ENCODE data around the gene ECHS1. TPM values are rescaled to one million over a fixed set of nuclear protein-coding genes. Genes with fewer than 3 reads are reported as not detected.

The ECHS1 gene
- total and polyA plus RNA-seq, 2 of the 8 experiments (the other 6 are each of a cell fraction or from before 2014, with no cell fraction given) = 41.7 to 101 TPM

- TF ChIP-seq ATF3 (IDR thresholded peaks at IDR 0.05; ENCODE audit: insufficient read depth, low read depth, low read length) (no peak), TBP (IDR thresholded peaks at IDR 0.05; ENCODE audit: low read depth, low read length) (no peak), SP4 (IDR thresholded peaks at IDR 0.05; ENCODE audit: low read length) (no peak), SP2 (IDR thresholded peaks at IDR 0.05; ENCODE audit: low read length) (no peak), PHF8 (conservative IDR thresholded peaks at IDR 0.05; ENCODE audit: low read depth, low read length) (no peak), SIX5 (IDR thresholded peaks at IDR 0.05; ENCODE audit: low read depth, low read length) (no peak), TAF7 (optimal IDR thresholded peaks at IDR 0.05; ENCODE audit: borderline replicate concordance, low read depth, low read length) (no peak)
Measured at GRCh38 chr10:133359554-133359971, 13.6 kb downstream of the ECHS1 start (continued).
